SK-N-MC (cell line): ENCODE measurements around the gene TGFB2.
A peak's percentile ranks its signal among the peaks of the same experiment; 100 is the strongest.

ENCODE experiments used
- DNase-seq: peaks from one replicate; pipeline ENCODE4 v3.0.0-alpha.2; 2011; ENCODE audit warnings: low read depth, low spot score
- H3K27ac ChIP-seq: fragments of 200-600 bp; sonication (generic); 2 replicates; pipeline ENCODE4 v1.5.1; 2016; ENCODE audit warnings: mixed run types
- H3K36me3 ChIP-seq: fragments of 200-600 bp; sonication (generic); 2 replicates; pipeline ENCODE4 v1.6.1; 2017; ENCODE audit warnings: antibody characterized with exemption, low read length, mixed read lengths; ENCODE audit not compliant: insufficient read depth
- H3K4me3 ChIP-seq: fragments of 200-600 bp; sonication (generic); 2 replicates; pipeline ENCODE4 v1.5.1; 2016
- H3K9ac ChIP-seq: fragments of 200-600 bp; sonication (generic); 2 replicates; pipeline ENCODE4 v1.8.0; 2017; ENCODE audit warnings: mixed run types, mixed read lengths; ENCODE audit not compliant: insufficient read length
- H3K9me3 ChIP-seq: fragments of 200-600 bp; sonication (generic); 2 replicates; pipeline ENCODE4 v1.6.1; 2017; ENCODE audit warnings: low read depth, mild to moderate bottlenecking, antibody characterized with exemption, low read length, moderate library complexity, mixed read lengths
- EZH2 ChIP-seq: fragments of 200-600 bp; sonication (generic); IDR thresholded peaks from one replicate; pipeline ENCODE4 v1.6.1; 2017; ENCODE audit warnings: antibody characterized with exemption
- FOXP2 ChIP-seq: optimal IDR thresholded peaks from 2 replicates; pipeline ENCODE3; 2011; ENCODE audit warnings: mild to moderate bottlenecking, moderate library complexity; ENCODE audit not compliant: insufficient read depth; ENCODE audit errors: extremely low read length, control extremely low read depth
- POLR2AphosphoS5 ChIP-seq: IDR thresholded peaks from 2 replicates; pipeline ENCODE4 v1.6.1; 2012; ENCODE audit warnings: mild to moderate bottlenecking, low read depth, low read length, borderline replicate concordance

The TGFB2 gene

GRCh38 chr1:218344814-218345672, at the start of gene TGFB2:
TSS of gene TGFB2 (plus strand) at chr1:218345336. CDS start at chr1:218346702, 1,366 bp downstream.
- Histone ChIP-seq H3K4me3 (peak within 1 kb of the TSS; percentile 42), H3K27ac (no peak within 1 kb of the TSS), H3K9ac (no peak within 1 kb of the TSS), H3K9me3 (no peaks in the 10 kb centered on the region), H3K36me3 (peaks cover 18% of the 10 kb centered on the region)
- DNase-seq, result no peak
- TF ChIP-seq POLR2AphosphoS5 (no peak), FOXP2 (no peak), EZH2 (no peak)

- TF ChIP-seq FOXP2 (no peak), EZH2 (no peak), POLR2AphosphoS5 (no peak)
- DNase-seq, result no peak
- H3K9me3 ChIP-seq, result no peaks in the 10 kb centered on the region
- no peak overlapping the region for H3K4me3 ChIP-seq
- H3K9ac ChIP-seq, result no peak overlapping the region
- peaks cover 10% of the 10 kb centered on the region for H3K36me3 ChIP-seq
- H3K27ac ChIP-seq, result no peak overlapping the region
Measured at GRCh38 chr1:218296162-218296561, 49.0 kb upstream of the TGFB2 start.

- TF ChIP-seq POLR2AphosphoS5, result no peak
- no peak for TF ChIP-seq FOXP2
- no peak for TF ChIP-seq EZH2
- no peak overlapping the region for H3K9ac ChIP-seq
- H3K4me3 ChIP-seq, result no peak overlapping the region
- H3K36me3 ChIP-seq, result peaks cover 12% of the 10 kb centered on the region
- no peak overlapping the region for H3K27ac ChIP-seq
- H3K9me3 ChIP-seq, result no peaks in the 10 kb centered on the region
- DNase-seq, result no peak
Measured at GRCh38 chr1:218297461-218297860, 47.7 kb upstream of the TGFB2 start.

- H3K36me3 ChIP-seq, result peaks cover 16% of the 10 kb centered on the region
- TF ChIP-seq FOXP2 (no peak), EZH2 (no peak), POLR2AphosphoS5 (no peak)
- no peaks in the 10 kb centered on the region for H3K9me3 ChIP-seq
- no peak overlapping the region for H3K27ac ChIP-seq
- DNase-seq, result no peak
- no peak overlapping the region for H3K9ac ChIP-seq
- no peak overlapping the region for H3K4me3 ChIP-seq
Measured at GRCh38 chr1:218297867-218298266, 47.3 kb upstream of the TGFB2 start.

- H3K36me3 ChIP-seq, result peaks cover 19% of the 10 kb centered on the region
- DNase-seq, result no peak
- no peak overlapping the region for H3K9ac ChIP-seq
- TF ChIP-seq FOXP2, result no peak
- TF ChIP-seq POLR2AphosphoS5, result no peak
- TF ChIP-seq EZH2, result no peak
- H3K27ac ChIP-seq, result no peak overlapping the region
- H3K9me3 ChIP-seq, result no peaks in the 10 kb centered on the region
- H3K4me3 ChIP-seq, result no peak overlapping the region
Measured at GRCh38 chr1:218298398-218298797, 46.7 kb upstream of the TGFB2 start.

GRCh38 chr1:218299416-218299815, 45.7 kb upstream of the TGFB2 start:
- no peak overlapping the region for H3K9ac ChIP-seq
- no peak for TF ChIP-seq FOXP2
- no peak for TF ChIP-seq EZH2
- TF ChIP-seq POLR2AphosphoS5, result no peak
- H3K4me3 ChIP-seq, result no peak overlapping the region
- peaks cover 14% of the 10 kb centered on the region for H3K36me3 ChIP-seq
- DNase-seq, result no peak
- no peaks in the 10 kb centered on the region for H3K9me3 ChIP-seq
- H3K27ac ChIP-seq, result no peak overlapping the region

GRCh38 chr1:218301217-218301616, 43.9 kb upstream of the TGFB2 start:
- Histone ChIP-seq H3K27ac (no peak overlapping the region), H3K36me3 (peaks cover 24% of the 10 kb centered on the region), H3K9ac (no peak overlapping the region), H3K4me3 (no peak overlapping the region), H3K9me3 (no peaks in the 10 kb centered on the region)
- DNase-seq, result no peak
- no peak for TF ChIP-seq POLR2AphosphoS5
- TF ChIP-seq EZH2, result no peak
- no peak for TF ChIP-seq FOXP2

- Histone ChIP-seq H3K36me3 (peaks cover 31% of the 10 kb centered on the region), H3K4me3 (no peak overlapping the region)
- TF ChIP-seq FOXP2 (no peak), POLR2AphosphoS5 (no peak), EZH2 (no peak)
Measured at GRCh38 chr1:218302155-218302554, 43.0 kb upstream of the TGFB2 start.

More at GRCh38 chr1:218302155-218302554, 43.0 kb upstream of the TGFB2 start:
- Histone ChIP-seq H3K9ac (no peak overlapping the region), H3K9me3 (no peaks in the 10 kb centered on the region), H3K27ac (no peak overlapping the region)
- DNase-seq, result no peak
